Colonic mucosa (tissue), 4 donors: Measurements from ENCODE around the gene MTG1. TPM values are rescaled to one million over a fixed set of nuclear protein-coding genes. Genes with fewer than 3 reads are reported as not detected.
A peak's percentile ranks its signal among the peaks of the same experiment; 100 is the strongest.
"Not testable (repeated sequence)": the region's sequence is repeated elsewhere in the genome, so short reads cannot be mapped to it uniquely, and the experiment has no call there.

Experiments
- DNase-seq: peaks from one replicate; pipeline ENCODE4 v3.0.0-alpha.2; 2020
- H3K27ac ChIP-seq: fragments of 200-600 bp; one replicate; pipeline ENCODE4 v1.8.0; 2021
- H3K27me3 ChIP-seq: fragments of 200-600 bp; one replicate; pipeline ENCODE4 v1.8.0; 2021
- H3K36me3 ChIP-seq: fragments of 200-600 bp; one replicate; pipeline ENCODE4 v1.8.0; 2021
- H3K4me1 ChIP-seq: fragments of 200-600 bp; one replicate; pipeline ENCODE4 v1.8.0; 2021; ENCODE audit warnings: mild to moderate bottlenecking
- H3K4me3 ChIP-seq: fragments of 200-600 bp; one replicate; pipeline ENCODE4 v1.8.0; 2021
- H3K9ac ChIP-seq, 2 donors: one replicate each; pipeline ENCODE4 v1.7.0; 2013; ENCODE audit warnings: control low read depth in 2 of 2, low read depth in 2 of 2, low read length in 2 of 2
- H3K9me3 ChIP-seq: fragments of 200-600 bp; one replicate; pipeline ENCODE4 v1.8.0; 2021
- CTCF ChIP-seq: fragments of 200-600 bp; IDR thresholded peaks from one replicate; pipeline ENCODE4 v1.8.0; 2022; ENCODE audit warnings: antibody characterized with exemption, mild to moderate bottlenecking
- intact Hi-C: fragments of 100-400 bp; cut with DNase I; formaldehyde crosslinking; loops from one replicate; pipeline ENCODE4 v1.14.1; 2022
- total RNA-seq, 2 donors: library from RNA; stranded (reverse); fragmentation: NEBNext Ultra II Directional in 1 of 2; extraction: Animal tissue kit (Norgen Biotek cat#: 25700) in 1 of 2; gene quantifications; one replicate each; pipeline ENCODE4 v1.2.1, GENCODE V29; 2021
- donor health status: healthy.
- donor health status: DM: no; HTN: no; CAD: no.
- donor health status: DM: no; HTN: no; CAD: no.

The MTG1 gene
- total RNA-seq, 2 donors from 2014 or later = 31.2 to 59.5 TPM

DNA sequence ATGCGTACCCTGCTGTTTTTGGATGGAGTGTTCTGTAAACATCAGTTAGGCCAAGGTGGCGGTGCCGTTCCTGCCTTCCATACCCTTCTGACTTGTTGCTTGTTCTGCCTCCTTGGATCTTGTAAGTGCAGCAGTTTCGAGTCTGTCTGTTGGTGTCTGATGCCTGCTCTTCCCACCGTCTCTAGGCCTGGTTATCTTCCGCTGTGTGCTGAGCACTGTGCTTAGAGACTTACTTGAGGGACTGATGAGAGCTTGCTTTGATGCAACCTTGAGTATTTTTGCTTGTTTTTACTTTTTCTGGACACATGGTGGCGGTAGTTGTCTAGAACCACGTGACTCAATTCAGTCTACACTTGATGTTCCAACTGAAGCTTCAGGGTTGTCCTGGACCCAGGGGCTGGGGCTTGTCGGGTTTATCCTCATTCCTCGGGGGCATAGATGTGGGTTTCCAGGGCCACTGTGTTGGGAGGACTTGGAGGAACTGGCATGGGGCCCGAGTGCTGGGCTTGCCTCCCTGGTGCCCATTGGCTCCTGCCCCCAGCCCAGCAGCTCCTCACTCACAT, 44.8 kb downstream of the MTG1 start:
- Histone ChIP-seq H3K4me1 (no peaks in the 10 kb centered on the region), H3K27me3 (no peaks in the 10 kb centered on the region), H3K9ac (no peak overlapping the region), H3K27ac (no peak overlapping the region), H3K36me3 (no peaks in the 10 kb centered on the region), H3K4me3 (no peak overlapping the region), H3K9me3 (no peaks in the 10 kb centered on the region)
- intact Hi-C loops = loop anchor here (10.0 kb wide), 1 partner anchor 86 kb away; the partner anchor contains the start of gene CYP2E1
- TF ChIP-seq CTCF = peak; percentile 27
- DNase-seq = no peak

- TF ChIP-seq CTCF = no peak
- no peak overlapping the region for H3K9ac ChIP-seq
- no peak overlapping the region for H3K4me3 ChIP-seq
- H3K27me3 ChIP-seq = no peaks in the 10 kb centered on the region
- no peaks in the 10 kb centered on the region for H3K9me3 ChIP-seq
- H3K4me1 ChIP-seq = no peaks in the 10 kb centered on the region
- H3K27ac ChIP-seq = no peak overlapping the region
- intact Hi-C loops = loop anchor here (10.0 kb wide), 1 partner anchor 85 kb away; the partner anchor contains the start of gene CYP2E1
- H3K36me3 ChIP-seq = no peaks in the 10 kb centered on the region
- peak; percentile 14 for DNase-seq
Observed at GRCh38 chr10:133439517-133440461, 45.8 kb downstream of the MTG1 start.

DNA sequence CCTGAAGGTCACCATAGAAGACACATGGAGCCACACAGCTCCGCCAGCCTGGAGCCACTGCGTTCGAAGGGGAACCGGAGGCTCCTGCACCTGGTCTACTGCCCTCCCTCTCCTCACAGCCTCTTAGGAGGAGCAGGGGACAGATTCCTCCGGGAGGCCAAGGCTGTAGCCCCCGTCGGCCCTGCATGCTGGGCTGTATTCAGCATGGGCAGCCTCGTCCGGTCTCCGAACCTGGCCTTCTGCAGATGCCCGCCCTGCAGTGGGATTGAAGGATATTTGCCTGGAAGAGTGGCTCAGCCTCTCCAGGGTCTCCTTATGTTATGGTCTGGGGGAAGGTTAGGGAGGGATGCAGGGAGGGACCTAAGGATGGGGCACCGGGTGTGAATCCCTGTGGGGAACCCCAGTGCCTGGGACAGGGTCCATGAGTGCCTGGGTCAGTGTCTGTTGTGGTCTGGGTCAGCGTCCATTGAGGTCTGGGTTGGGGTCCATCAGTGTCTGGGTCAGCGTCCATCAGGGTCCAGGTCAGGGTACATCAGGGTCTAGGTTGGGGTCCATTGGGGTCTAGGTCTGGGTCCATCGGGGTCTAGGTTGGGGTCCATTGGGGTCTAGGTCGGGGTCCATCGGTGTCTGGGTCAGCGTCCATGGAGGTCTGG, 46.8 kb downstream of the MTG1 start:
- Histone ChIP-seq H3K27ac (no peak overlapping the region), H3K27me3 (no peaks in the 10 kb centered on the region), H3K9ac (no peak overlapping the region), H3K4me3 (no peak overlapping the region), H3K9me3 (no peaks in the 10 kb centered on the region), H3K4me1 (no peaks in the 10 kb centered on the region), H3K36me3 (no peaks in the 10 kb centered on the region)
- TF ChIP-seq CTCF = no peak
- DNase-seq = no peak
- intact Hi-C loops = no loop called here

DNA sequence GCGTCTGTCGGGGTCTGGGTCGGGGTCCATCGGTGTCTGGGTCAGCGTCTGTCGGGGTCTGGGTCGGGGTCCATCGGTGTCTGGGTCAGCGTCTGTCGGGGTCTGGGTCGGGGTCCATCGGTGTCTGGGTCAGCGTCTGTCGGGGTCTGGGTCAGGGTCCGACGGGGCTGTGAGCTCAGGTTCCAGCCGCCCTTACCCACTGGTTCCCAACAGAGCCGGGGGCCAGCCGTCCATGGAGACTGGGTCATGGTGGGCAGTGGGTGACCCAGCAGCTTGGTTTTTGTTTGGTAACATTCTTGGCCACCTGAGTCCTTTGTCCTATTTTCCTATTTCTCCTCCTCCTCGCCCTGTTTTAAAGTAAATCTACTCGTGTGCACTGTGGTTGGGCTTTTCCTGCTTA, 47.4 kb downstream of the MTG1 start:
- H3K36me3 ChIP-seq, H3K4me1 ChIP-seq, H3K9me3 ChIP-seq, H3K27ac ChIP-seq, intact Hi-C loops, H3K27me3 ChIP-seq, H3K4me3 ChIP-seq, H3K9ac ChIP-seq: not testable (repeated sequence)
- peak; percentile 14 for DNase-seq

- H3K9ac ChIP-seq = no peak overlapping the region
- intact Hi-C loops = no loop called here
- H3K4me3 ChIP-seq = no peak overlapping the region
- H3K27ac ChIP-seq = no peak overlapping the region
- H3K9me3 ChIP-seq = no peaks in the 10 kb centered on the region
- peak; percentile 11 for DNase-seq
- no peaks in the 10 kb centered on the region for H3K36me3 ChIP-seq
- H3K4me1 ChIP-seq = no peaks in the 10 kb centered on the region
- TF ChIP-seq CTCF = no peak
- H3K27me3 ChIP-seq = no peaks in the 10 kb centered on the region
Observed at GRCh38 chr10:133441780-133442179, 47.8 kb downstream of the MTG1 start.
